HG03039 (cell line): ENCODE results near the gene SPOCK2.

Experiments used
- ATAC-seq: cut with Tn5 transposase; IDR thresholded peaks from one replicate; pipeline ENCODE4 v1.9.1; 2021; ENCODE audit warnings: mild to moderate bottlenecking, moderate library complexity; ENCODE audit not compliant: unreplicated experiment

The SPOCK2 gene

DNA sequence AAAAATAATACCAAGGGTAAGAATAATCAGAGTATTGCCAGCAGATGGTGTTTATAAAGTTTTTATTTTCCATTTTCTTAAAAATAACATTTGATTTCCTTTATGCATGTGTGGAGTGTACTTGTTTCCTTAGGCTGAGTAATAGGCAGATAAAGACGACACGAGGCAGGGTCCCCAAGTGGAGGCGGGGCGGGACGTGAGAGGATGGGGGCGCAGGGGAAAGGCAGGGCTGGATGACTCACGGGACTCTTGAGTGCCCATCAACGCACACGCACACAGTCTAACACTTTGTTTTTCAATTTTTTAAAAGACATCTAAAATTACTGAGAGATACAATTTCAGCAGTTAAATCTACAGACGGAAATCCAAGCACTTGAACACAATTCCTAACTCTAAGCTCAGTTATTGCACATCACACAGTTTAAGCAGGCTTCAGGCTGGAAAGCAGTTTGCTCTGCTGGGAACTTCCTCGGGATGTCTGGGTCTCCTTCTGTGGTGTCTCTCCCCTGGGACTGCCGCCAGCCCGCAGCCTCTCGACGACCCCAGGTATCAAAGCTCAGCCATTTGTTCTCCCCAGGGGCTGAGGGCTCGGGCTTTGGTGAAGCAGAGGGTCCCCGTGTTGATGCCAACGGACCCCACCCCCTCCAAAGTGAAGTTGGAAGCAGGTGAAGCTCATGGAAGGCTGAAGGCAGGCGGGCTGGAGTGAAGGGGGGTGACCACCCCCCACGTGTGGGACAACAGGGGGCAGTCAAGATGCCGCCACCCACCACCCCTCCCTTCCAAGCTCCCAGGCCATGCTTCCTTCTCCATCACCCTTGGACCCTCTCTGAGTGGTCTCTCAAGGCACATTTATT, 29.1 kb downstream of the SPOCK2 start:
- no peak for ATAC-seq

DNA sequence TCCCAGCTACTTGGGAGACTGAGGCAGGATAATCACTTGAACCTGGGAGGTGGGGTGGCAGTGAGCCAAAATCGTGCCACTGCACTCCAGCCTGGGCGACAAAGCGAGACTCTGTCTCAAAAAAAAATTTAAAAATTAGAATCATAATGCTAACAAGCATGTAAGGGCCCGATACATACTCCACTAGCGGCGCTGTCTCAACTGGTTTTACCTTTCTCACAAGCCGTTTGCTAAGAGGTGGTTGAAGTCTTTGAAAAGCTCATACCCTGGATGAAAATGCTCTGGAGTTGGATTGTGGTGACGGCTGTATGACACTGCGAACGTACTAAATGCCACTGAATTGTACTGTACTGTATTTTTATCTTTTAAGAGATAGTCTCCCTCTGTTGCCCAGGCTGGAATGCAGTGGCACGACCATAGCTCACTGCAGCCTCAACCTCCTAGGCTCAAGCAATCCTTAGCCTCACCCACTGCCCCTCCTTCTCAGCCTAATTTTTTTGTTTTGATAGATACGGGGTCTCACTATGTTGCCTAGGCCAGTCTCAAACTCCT, 29.9 kb downstream of the SPOCK2 start:
- no peak for ATAC-seq

DNA sequence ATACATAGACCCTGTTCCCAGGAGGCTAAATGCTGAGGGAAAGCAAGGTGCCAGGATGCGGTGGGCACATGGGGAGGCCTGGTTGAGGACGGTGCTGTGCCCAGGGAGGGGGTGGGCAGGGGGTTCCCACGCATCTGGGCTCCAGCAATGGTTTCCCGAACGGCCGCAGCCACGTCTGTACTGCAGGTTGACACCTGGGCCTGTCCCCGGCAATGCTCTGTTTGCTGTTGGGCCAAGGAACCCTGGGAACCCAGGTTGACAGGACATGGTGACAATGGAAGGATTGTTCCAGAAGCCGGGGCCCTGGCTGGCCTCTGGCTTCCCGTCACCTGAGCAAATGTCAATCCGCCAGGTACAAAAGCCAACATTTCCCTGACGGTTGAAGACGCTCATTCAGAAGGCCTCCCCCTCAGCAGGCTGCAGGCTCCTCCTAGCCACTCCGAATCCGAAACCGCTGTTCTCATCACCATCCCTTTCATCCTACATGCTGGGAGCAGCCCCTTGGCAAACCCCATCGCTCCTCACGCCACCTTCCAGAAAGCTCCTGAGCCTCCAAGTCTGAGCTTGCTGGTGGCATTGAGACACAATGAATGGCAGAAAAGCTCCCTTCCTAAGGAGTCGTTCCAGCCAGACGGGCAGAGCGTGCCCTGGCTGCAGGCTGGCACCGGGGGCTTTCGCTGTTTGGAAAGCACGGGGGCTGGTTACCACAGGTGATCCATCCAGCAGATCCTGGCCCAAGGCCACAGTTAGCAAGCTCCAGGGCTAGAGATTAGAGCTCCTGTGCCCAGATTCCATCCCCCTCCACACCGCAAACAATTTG, 31.2 kb downstream of the SPOCK2 start:
- ATAC-seq: no peak

DNA sequence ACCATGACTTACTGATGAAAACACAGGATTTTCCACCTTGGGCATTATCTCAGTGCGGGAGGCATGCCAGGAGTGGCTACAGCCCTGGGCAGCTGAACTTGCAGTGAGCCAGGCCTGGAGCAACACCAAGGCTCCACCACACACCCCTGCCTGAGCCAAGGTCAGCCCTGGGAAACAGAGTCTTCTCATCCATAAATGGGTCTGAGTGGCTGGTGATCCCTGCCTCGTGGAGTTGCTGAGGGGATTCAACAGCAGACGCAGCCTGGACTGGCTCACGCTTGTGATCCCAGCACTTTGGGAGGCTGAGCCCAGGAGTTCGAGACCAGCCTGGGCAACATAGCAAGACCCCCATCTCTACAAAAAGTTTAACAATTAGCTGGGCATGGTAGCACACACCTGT, 32.2 kb downstream of the SPOCK2 start:
- no peak for ATAC-seq

DNA sequence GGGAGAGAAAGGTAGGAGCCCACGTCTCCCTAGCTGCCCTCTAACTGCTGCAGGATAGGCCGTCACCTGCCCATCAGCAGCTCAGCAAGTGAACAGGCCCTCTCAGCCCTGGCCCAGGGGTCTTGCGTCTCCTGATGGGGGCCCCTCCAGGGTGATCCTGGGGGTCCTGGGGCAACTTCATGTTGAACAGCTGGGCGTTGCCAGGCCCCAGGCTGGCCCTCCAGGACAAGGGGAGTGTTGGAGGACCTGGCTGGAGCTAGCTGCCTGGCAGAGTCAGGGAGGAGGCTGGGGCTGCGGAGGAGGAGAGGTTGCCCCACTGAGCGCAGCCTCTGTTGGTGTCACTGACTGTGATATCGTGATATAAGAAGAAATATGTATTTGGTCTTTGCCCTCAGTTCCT, 34.7 kb downstream of the SPOCK2 start:
- ATAC-seq: no peak

DNA sequence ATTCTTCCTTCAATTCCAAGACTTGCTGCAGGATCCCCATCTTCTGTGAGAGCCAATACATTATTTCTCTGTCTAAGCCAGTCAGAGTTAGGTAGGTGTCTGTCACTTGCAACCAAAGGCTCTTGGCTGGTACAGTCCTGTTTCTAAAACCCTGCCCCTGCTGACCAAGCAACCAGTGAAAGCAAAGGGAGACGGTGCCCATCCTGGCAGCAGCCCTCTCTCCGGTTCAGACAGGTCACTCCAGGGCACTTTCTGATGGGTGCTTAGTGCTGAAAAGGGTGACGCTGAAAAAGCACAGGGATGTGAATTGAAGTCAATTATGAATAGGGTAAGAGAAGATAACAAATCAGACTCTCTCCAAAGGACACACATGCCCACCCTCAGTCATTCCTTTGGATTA, 37.5 kb downstream of the SPOCK2 start:
- no peak for ATAC-seq

DNA sequence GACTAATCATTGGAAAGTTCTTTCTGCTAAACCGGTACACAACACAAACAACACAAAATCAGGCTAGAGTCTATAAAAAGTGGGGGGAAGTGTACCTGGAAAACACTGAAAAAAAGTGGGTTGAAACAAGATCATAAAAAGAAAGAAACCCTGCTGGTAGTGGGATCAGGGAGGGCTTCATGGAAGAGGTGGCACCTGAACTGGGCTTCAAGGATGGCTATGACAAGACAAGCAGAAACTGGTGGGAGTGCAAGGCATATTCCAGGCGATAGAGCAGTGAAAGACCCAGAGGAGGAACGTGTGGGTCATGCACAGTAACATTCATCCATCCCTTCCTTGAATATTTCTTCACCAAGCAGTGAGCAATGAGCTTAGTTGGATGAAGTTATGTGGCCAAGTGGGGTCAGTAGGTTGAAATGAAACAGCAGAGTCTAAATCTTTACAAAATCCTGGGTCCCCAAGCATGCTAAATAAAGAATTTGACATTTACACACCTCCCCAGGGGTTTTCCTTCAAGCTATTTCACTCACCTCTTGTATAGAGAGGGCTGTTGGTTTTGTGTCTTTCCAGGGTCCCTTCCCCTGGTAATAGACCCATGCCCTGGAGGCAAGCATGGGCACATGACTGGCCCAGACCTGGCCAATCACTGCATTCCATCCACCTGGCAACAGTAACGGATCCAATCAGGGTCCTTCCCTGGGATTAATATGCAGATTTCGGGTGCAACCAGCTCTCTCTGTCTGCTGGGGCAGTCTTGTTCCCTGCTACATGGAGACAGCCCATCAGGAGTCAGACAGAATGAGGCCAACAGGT, 38.2 kb downstream of the SPOCK2 start:
- ATAC-seq: no peak

DNA sequence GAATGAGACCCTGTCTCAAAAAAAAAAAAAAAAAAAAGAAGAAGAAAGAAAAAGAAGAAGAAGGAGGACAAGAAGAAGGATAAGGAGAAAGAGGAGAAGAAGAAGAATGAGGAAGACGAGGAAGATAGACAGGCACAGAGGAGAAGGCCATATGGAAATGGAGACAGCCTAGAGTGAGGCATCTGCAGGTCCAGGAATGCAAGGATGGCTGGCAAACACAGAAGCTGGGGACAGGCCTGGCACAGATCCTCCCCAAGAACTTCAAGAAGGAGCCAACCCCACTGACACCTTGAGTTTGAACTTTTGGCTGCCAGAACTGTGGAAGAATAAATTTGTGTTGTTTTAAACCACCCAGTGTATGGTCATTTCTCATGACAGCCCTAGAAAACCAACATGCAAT, 38.9 kb downstream of the SPOCK2 start:
- no peak for ATAC-seq

DNA sequence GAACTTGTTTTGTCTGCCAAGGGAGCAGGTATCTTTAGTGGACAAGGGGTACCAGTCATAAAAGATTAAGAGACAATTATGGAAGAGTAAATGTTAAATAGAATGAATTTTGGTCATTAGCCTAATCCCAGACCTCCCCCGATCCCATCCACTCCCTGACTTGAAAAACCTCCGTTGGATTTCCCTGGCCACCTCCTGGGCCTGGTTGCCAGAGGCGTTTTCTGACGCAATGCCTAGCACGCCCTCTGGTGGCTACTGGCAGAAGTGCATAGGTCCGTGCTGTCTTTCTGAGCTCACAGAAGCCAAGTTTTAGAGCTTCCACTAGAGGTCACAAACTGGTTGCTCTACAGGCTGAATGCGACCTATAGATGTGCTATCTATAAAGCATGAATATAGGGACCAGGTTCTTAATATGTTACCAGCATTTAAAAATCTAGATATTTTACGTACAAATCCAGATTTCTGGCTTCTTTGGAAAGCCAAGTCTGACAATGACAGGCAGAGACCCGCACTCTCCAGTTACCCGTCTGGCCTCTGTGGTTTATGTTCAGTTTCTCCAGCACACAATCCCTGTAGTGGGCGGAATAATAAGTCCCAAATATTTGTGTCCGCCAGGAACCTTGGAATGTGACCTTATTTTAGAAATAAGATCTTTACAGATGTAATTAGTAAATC, 39.8 kb downstream of the SPOCK2 start:
- ATAC-seq: no peak

DNA sequence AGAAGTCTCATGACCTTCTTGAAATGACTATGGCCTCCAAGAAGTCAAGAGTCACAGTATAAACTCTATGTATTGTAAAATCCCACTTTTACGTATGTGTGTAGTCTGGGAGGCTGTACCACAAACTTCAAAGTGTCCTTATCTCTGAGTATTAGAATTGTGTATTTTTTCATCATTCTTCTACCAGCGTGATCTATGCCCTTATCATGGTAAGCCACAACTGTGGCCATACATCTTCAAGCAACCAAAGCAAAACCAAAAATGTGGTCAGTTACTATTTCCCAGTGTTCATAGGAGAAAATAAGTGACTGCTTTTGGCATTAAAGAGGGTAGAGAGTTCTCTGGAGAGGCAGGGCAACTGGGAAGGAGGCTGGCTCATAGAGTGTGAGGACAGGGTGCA, 42.8 kb downstream of the SPOCK2 start:
- ATAC-seq: no peak

DNA sequence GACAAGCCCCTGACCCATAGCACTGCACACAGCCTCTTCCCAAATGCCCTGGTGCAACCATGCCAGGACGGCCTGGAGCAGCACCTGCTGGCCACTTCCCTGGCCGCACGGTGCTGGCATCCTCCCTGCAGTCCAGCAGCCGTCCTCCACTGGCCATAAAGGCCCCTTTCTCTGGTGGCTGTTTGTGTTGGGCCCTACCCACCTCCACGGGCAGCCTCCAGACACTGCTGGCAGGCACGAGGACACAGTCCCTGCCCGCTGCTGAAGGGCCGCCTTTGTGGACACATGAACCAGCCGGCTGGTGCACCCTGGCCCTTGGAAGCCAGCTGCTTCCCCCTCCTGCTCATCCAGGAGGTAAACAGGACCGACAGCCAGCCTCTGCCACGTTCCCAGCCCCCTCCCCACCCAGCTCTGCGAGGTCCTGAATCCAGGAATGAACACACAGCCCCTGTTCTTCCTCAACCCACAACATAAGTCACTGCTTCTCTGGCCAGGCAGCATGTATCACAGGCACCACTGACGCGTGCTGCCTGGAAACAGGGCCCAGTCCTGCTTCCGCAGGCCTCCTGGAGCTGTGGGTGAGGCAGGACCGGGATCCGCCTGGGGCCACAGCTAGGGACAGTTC, 43.8 kb downstream of the SPOCK2 start:
- ATAC-seq: no peak

DNA sequence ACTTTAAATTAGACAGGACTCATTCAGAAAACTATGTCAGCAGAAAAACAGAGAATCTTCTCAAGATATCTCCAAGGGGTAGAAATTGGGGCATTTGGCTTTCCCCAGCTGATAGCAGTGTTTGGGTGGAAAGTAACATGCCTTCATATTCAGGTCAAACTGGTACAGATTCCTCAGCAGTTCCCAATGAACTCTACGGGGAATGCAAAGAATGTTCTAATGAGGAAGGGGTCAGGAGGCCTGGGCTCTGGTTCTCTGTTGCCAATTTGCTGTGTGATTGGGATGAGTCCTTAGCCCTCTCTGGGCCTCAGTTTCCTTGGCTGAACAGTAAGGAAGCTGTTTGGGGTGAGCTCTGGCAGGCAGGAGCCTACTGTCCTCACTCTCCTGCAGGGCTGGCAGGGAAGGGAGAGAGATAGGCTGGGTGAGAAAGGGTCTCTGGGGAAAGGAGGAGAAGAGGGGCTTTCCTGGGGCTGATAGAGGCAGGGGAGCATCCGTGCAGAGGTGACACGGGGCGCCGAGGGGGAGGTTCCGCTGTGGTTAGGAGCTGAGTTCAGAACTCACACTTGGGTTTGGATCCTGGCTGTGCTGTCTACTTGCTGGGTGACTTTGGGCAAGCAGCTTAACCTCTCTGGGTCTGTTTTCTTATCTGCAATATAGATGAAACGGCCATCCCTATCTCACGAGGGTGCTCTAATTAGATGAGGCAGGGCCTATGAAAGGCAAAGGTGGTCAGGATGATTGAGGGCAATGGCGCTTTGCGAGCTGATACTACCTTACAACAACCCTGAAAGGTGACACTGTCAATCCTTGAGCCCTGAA, 45.1 kb downstream of the SPOCK2 start:
- no peak for ATAC-seq

DNA sequence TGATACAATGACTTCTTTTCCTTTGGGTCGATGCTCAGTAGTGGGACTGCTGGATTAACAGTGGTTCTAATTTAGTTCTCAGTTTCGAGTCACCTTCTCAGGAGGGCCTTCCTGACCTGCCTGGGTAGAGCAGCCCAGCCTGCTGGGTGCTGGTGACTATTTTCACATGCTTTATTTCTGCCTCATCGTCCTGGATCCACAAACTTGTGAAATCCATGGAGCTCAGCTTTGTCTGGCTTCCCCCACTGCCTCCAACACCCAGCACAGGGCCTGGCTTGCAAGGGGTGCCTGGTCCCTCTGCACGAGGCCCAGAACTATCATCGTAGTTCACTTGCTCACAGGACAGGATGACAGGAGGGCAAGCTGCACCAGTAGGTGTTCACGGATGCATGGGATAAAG, 46.9 kb downstream of the SPOCK2 start:
- ATAC-seq: no peak

DNA sequence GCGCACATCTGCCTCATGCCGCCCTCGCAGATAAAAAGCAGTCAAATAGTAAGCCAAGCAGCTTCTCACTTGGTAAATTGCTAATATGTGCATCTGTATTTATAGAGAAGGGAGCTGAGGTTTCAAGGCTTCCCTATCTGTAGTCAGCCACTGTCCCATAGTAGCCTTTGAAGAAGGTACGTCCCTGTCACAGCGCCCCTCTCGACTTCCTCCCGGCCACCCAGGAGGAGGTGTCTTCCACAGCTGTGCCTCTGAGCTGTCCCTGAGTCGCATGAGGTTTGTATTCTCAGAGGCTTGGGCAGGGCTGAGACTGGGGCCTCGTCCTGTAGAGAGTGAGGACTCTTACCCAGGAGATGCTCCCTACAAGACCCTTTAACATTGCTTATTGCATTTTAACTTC, 49.0 kb downstream of the SPOCK2 start:
- ATAC-seq: no peak

DNA sequence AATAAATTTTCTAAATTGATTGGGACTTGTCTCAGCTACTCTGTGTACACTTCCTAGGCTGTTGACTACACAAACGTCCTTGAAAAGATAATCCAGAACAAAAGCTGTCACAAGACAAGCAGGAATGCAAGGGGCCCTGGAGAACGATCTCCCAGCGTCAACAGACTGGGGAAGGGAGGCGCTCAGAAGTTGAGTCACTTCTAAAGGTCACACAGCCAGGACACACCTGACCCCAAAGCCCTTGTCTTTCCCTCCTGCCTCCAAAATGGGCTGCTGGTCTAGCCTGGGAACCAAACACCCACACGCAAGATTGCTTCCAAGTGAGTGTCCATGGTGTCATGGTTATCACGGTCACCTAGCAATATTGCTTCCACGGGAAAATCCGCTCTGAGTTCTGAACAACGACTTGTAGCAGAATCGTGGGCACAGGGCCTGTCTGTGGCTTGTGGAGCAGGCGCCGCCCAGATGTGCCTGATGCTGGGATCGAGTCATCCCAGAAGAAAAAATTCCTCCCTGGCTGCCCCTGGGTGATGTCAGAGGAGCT, 49.8 kb downstream of the SPOCK2 start:
- no peak for ATAC-seq

DNA sequence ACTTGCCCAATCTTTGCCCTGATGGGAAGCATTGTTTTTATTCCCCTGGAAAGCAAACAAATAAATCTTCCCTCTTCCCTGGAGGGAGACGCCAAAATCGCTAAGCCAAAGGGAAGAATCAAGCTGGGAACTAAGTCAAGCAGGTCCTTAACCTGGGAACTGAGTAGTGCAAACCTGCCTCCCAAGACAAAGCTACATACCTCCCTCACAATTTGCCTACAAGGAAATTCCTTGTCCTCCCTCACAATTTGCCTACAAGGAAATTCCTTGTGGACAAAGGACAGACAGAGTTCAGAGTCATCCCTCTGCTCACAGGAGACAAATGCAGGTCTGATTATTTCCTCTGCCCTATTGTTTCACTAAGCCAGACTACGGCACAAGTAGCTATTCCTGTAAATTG, 50.5 kb downstream of the SPOCK2 start:
- ATAC-seq: no peak

DNA sequence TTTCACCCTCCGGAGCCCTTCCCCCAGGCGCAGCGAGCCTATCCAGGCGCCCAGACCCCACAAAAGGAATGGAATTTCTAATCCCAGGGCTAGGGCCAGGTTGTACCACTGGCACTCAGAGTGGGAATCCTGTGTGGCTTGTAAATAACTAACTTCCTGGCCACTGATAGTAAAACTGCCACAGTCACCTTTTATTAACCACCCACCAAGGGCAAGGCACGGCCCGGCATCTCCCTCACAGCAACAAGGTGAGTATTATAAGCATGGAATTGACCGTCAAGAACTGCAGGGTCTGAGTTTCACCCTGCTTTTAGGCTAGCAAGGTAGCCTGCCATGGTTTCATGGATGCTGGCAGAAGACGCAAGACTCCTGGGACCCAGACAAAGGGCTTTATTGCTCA, 51.1 kb downstream of the SPOCK2 start:
- no peak for ATAC-seq

DNA sequence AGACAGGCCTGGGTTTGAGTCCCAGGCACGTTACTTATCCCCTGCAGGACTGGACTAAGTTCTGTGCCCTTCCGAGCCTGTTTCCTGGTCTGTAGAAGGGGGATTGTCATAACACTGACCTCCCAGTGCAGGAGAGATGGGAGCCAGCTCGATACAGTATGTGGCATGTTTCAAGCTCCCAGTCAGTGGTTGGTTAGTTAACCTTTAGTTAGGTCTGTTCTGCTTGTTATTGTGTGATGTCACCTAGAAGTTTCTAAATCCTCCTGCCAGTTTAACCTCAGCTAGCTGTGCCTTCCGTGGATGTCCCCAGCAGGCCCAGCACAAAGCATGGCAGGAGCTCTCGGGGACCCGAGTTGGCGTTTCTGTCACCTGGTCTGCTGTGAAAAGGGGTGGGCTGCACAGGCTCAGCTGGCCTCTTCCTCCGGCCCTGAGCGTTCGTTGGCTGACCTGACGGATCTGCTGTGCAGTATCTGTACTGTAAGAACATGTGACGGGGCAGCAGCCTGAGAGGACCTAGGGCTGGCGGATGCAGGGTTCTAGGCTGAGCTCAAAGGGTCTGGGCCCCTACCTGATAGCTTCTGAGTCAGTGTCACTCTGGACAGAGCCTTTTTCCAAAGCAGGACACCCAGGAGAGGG, 53.0 kb downstream of the SPOCK2 start:
- ATAC-seq: no peak

DNA sequence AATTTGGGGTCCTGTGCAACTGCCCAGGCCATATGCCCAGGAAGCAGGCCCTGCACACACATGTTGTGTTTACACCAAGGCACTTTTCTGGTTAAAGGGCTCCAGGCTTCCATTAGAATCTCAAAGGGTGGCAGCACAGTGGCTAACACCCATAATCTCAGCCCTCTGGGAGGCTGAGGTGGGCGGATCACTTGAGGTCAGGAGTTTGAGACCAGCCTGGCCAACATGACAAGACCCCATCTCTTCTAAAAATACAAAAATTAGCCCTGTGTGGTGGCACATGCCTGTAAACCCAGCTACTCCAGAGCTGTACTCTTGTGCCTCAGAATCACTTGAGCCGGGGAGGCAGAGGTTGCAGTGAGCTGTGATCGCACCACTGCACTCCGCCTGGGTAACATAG, 53.6 kb downstream of the SPOCK2 start:
- ATAC-seq: no peak
